ENCODE results near the gene RABGAP1L.

The RABGAP1L gene

DNA sequence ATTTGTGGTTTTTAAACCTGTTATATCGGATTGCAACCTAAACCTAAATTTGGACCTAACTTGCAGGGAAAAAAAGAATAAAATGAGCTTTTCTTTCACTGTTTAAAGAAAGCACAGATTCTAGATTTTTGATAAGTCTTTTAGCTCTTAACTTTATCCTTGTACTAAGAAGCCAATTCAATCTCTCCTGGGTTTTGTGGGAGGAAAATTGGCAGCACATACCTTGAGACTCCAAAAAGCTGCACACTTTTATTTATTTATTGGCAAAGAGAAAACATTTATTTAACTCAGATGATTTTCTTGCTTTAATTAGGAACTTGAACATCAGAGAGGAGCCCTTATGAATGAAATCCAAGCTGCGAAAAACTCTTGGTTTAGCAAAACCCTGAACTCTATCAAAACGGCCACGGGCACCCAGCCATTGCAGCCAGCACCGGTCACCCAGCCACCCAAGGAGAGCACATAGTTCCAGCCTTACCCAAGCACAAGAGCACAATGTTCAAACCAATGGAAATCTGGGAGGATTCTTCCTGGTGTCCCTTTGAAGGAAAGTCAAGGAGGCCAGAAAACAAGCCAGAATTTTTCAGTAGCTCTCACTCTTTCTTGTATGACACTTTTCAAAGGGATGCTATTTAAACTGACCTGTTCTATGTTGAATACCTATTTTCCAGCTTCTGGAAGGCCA is 830.4 kb downstream of the RABGAP1L start:
- DNase-seq (ENCODE audit: low read depth in 2 of 2), result no peak

DNA sequence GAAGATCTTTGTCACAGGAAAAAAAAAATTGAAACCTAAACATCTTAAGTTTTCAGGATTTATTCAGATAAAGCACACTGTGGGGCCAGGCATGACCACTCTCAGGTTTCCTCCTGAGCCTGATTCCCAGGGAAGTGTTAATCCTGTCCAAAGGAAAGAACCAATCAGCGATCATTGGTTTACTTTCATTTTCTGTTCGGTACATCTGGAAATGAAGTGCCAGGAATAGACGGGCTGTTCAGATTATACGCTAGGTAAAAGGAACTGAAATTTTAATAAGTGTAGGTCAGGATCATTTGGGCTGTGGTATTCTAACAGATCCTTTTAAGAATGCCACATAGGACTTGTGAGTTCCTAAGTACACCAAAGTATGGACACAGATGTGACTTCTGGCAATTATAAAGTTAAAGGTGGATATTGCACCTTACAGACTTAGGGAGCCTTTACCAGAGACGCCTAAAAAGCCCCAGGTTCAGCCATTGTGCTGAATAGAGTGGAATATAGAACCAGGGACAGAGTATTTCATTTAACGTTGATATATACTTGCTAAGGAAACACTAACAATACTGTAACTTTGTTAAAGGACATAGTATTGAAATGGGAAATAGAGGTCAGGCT is 831.2 kb downstream of the RABGAP1L start:
- no peak for DNase-seq (ENCODE audit: low read depth in 2 of 2)

DNA sequence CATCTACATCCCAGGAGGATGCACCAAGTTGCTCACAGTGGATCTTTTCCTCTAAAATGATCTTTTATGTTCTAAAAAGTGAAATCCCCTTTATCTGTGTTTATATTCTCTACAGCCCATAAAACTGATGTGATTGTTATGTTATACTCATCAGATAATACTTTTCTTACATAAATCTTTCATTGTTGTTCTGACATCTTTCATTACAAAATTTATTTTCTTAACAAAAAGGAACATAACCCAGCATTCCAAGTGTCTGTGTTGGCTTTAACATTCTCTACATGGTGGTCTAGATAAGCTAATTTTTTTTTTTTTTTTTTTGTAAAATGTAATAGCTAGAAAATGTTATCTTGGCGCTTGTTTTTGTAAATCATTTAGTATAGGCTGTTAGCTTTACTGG is 832.2 kb downstream of the RABGAP1L start:
- DNase-seq (ENCODE audit: low read depth in 2 of 2), result no peak

DNA sequence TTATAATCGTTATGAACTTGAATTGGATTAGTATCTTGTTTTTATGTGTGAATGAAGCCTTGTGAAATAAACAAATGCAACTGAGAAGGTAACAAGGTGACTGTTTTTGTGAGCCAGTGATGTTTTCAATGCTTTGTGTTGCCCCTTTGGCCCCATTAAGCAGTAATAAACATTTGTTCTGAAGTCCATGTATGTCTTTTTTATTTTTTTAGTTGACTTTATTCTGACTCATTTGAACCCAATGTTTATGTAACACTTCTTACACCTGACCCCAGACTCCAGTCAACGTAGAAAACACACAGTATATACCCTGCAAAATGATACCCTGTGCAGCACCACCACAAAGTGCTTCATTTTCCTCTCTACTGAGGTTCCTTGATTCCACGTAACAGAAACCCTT is 835.8 kb downstream of the RABGAP1L start:
- no peak for DNase-seq (ENCODE audit: low read depth in 2 of 2)

DNA sequence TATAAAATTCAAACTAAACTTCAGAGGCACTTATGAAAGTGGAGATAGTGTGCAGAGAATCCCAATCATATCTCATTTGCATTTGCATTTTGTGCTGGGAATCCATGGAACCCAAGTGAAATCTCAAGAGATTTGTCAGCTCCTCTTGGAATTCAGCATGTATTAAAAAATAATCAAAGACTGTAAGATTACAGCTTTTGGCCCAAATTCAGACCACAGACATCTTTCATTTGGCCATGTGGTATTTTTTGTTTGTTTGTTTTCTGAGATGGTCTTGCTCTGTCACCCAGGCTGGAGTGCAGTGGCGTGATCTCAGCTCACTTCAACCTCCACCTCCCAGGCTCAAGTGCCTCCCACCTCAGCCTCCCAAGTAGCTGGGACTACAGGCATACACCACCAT is 836.6 kb downstream of the RABGAP1L start:
- DNase-seq (ENCODE audit: low read depth in 2 of 2), result no peak

DNA sequence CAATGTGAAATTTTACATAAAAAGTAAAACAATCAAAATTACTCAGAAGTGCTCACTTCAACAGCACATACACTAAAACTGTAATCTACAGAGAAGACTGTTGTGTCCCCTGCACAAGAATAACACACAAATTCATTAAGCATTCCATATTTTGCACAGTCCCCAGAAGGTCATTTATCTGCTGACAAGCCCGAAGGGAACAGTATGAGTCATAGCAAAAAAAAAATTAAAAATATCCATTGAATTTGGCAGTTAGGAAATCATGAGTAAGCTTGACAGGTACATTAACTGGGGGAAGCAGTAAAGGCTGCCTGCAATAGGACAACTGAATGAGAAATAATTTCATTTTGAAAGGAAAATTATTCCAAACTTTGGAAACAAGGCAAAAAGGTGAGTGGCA is 837.2 kb downstream of the RABGAP1L start:
- no peak for DNase-seq (ENCODE audit: low read depth in 2 of 2)

DNA sequence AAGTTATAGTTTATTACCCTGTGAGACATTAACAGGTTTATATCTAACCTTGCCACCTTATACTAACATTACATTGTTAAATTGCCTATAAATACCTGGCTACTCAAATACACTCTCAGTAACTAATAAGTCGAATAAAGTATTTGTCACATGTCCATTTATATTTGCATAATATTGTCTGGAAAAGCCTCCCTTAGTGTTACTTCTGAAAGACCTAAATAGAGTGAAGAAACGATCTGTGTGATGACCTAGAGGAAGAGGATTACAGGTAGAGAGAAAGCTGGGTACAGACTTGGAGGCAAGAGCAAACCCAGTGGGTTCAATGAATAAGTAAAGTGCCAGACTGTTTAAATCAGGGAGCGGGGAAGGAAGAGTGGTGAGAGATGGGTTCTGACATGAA is 837.7 kb downstream of the RABGAP1L start:
- no peak for DNase-seq (ENCODE audit: low read depth in 2 of 2)

DNA sequence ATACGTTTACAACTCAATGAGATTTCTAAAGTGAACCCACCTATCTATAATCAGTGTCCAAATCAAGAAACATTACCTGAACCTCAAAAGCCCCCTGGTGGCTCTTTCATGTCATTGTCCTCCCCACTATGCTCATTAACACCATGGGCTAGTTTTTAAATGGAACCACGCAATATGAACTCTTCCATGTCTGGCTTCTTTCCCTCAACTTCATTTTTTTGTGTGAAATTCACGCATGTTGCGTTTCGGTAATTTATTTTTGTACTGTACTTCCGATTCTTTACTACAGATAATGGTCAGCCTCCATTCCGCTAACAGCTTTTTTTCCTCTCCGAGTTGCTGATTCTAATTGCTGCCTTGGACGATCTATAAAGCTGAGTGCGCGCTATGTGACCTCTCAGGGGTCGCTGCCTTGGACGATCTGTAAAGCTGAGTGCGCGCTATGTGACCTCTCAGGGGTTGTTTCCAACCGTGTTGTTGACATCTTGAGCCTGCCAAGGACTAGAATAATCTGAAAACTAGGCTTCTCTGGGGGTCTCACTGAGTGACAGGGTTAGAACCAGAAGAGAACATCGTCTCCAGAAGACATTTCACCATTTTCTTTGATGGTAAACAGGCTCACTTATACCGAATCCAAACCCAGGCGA is 839.4 kb downstream of the RABGAP1L start:
- DNase-seq (ENCODE audit: low read depth in 2 of 2), result peak; percentile 7 to 12

DNA sequence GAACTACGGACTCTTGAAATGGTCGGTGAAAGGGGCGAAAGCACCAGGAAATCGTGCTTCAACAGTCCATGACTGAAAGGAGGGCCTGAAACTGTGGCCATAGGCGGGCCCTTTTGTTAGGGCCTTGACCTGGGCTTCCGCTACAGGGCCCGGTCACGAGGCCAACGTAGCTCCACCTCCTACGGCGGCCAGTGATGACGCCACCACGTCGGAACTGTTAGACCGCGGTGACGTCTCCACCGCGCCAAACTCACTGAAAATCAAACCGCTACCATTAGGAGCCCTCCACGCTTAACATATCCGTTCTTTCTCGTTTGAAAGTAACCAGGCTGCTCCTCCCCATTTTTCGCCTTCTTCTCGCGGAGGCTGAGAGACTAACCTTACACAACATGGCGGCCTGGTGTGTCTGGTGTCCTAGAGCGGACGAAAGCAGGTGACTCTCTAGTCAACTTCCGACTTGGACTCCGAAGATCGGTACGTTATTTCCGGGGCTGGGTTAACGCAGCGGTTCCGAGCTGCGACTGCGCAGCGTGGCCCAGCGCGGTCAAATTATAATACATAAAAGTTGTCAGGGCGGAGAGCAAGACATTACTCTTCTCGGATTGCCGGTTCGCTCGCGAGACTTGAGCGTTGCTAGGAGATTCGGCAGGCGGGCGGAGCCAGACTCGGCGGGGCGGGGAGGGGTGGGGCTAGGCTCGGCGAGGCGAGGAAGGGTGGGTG is 840.1 kb downstream of the RABGAP1L start:
- DNase-seq (ENCODE audit: low read depth in 2 of 2), result peak; percentile 93 to 94

DNA sequence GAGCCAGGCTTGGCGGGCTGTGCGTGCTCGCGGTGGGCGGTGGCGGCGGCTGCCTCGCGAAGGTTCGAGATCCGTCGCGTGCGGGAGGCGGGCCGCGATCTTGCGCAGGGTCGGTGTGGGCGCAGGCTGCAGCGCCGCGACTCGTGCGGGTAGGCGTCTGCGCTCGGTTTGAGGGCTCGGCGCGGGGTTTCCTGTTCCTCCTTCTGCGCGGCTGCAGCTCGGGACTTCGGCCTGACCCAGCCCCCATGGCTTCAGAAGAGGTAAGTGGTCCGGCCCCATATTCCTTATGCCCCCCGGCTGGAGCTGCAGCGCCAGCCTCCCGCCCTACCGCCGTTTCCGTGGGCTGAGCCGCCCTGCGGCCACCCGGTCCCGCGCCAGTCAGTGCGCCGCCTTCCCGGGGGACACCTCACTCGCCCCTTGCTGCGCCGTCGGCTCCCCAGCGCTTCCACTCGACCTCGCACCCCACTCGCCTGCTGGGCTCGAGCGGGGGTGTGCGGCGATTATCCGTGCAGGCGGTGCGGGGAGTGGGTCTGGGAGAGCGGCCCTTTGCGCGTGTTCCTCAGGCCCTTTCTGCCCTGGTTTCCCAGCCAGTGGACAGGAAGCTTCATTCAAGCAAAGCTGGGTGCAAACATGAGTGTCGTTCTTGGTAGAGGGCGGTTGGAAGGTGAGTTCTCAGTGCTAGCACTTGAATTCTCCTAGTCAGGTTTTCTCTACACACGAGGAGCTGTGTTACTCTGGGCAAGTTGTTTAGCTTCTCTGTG is 840.8 kb downstream of the RABGAP1L start, which contains the start of gene CACYBP:
CACYBP (plus strand) TSS at position 12 of the 761 bp plus-strand sequence; CDS start at position 246, 234 bp downstream.
- DNase-seq (ENCODE audit: low read depth in 2 of 2), result peak in 1 of 2 donors; percentile 6

DNA sequence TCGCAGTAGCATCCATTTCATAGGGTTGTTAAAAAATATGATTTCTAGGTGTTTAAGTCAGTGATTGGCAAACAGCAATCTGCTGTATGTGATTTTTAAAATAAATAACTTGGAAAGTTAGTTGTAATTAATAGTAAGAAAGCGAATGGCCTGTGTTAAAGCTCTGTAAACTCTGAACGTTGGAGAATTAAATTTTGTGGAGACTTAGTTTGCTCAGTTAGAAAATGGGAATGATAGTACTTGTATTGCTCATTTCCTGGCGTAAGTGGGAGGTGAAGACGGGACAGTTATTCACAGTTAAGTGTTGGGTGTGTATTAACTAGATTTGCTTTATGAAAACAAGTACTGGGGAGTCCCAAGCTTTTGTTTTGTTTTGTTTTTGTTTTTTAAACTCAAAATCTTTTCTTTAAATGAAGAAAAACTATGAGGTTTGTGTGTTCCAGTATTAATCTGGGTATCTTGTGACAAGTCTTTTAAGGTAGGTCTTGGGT is 841.4 kb downstream of the RABGAP1L start:
- DNase-seq (ENCODE audit: low read depth in 2 of 2), result no peak

DNA sequence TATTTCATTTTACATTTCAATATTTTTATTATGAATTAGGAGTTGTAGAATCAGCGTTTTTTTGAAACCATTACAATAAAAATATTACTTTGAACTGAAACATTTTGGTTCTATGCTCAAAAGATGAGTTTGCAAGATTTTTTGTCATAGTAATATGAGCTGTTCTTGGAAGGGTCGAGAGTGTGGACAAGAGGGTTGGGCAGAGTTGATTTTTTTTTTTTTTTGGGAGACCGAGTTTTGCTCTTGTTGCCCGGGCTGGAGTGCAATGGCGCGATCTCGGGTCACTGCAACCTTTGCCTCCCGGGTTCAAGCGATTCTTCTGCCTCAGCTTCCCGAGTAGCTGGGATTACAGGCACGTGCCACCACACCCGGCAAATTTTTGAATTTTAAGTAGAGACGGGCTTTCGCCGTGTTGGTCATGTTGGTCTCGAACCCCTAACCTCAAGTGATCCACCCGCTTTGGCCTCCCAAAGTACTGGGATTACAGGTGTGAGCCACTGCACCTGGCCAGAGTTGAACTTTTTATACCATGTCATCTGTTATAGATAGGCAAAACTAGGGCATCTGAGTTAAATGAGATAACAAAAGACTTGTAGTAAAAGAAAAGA is 843.7 kb downstream of the RABGAP1L start:
- no peak for DNase-seq (ENCODE audit: low read depth in 2 of 2)

DNA sequence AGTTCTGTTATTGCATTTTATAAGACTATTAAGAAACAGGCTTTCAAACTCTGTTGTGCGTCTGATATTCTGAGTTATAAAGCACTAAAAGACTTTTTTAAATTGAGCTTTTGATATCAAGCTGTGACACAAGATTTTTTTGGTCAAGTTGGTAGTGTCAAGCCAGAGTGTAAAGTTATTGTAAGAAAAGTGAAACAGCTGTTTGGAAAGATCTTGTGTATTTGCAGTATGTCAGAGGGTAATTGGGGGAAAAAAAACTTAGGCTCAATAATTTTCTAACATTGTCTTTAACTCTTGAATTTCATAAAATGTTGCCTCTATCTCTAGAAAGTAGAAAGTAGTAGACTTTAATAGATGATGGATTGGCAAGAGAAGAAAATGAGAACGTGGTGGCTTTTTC is 844.2 kb downstream of the RABGAP1L start:
- no peak for DNase-seq (ENCODE audit: low read depth in 2 of 2)

DNA sequence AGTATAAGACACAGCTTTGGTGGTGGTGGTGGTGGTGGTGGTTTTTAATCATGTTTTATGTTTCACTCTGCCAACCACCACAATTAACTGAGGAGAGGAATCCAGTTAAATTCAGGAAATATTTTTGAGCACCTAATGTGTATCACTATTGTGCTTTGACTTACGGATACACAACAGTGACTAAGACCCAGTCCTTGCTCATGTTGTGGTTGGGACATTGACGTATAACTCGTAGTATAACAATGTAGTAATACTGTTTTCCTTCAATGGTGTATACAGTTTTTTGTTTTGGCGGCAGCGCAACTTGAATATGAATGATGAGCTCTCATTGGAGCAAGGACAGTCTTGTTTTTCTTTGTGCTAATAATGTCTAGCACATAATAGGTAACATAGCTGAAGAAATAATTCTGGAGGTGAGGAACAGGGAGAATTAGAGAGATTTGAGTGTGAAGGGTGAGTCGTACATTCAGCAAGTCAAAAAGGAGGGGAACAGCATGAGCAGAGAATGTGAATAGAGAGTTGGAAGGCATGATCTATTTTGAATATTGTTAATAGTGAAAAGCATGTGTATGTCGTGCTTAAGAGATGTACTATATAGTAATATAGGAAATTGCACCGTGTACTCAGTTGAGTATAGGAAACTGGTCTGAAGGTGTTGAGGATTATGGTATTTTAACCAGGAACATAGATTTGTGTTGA is 845.9 kb downstream of the RABGAP1L start:
- no peak for DNase-seq (ENCODE audit: low read depth in 2 of 2)

DNA sequence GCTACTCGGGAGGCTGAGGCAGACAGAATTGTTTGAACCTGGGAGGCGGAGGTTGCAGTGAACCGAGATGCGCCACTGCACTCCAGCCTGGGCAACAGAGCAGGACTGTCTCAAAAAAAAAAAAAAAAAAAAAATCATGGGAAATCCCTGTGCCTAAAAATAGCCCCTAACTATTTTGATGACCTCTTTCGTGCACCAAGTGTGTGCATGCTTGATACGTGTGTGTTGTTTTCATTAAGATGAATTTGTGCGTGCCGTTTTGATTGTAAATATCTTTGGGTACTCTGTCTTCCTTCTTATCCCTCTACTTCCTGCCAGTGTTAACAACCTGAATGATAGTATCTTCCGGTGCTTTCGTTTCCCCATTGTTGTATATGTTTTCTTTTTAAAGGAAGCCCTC is 850.2 kb downstream of the RABGAP1L start:
- DNase-seq (ENCODE audit: low read depth in 2 of 2), result no peak

DNA sequence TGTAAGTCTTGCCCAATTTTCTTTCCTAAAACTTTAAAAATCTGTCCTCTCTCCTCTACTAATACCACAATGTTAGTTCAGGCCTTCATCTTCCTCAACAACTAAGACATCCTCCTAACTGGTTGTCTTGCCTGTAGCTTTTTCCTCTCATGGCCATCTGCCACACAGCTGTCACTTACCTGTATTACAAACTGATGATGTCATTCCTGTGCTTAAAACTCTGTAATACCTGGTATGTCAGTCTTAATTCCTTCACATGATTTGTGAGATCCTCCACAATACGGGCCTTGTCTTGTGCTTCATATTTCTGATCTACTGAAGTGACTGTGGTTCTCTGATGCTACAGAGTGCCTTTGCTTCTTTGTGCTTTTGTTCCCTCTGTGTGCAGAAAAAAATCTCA is 854.1 kb downstream of the RABGAP1L start:
- no peak for DNase-seq (ENCODE audit: low read depth in 2 of 2)

DNA sequence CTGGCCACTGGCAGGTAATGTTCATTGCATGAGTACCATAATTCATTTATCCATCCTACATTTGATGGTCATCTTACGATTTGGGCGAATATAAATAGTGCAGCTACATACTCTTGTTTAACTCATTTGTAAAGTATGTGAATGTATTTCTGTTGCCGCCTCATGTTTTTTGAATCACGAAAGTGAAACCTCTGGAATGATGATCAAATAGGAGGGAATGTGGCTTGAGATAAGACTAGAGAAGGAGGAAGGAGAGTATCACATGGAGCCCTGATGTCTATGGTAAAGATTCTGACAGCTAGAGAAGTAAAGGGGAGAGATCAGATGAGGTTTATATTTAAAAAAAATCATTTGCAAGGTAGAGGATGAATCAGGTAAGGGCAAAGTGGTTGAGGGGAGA is 855.9 kb downstream of the RABGAP1L start:
- DNase-seq (ENCODE audit: low read depth in 2 of 2), result no peak

DNA sequence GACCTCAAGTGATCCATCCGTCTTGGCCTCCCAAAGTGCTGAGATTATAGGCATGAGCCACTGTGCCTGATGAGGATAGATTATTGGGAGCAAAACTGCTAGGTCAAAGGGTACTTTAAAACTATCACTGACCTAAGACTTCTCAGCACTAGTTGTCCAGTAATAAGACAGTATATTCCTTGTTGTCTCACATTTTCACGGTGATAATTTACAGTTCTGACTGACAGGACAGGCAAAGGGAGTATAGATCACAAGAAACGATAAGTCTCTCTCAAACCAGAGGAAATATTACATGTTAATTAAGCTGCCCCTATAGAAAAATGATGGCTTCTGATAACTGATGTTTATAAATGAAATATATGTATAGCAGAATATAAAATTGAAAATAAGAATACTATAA is 860.2 kb downstream of the RABGAP1L start:
- no peak for DNase-seq (ENCODE audit: low read depth in 2 of 2)

DNA sequence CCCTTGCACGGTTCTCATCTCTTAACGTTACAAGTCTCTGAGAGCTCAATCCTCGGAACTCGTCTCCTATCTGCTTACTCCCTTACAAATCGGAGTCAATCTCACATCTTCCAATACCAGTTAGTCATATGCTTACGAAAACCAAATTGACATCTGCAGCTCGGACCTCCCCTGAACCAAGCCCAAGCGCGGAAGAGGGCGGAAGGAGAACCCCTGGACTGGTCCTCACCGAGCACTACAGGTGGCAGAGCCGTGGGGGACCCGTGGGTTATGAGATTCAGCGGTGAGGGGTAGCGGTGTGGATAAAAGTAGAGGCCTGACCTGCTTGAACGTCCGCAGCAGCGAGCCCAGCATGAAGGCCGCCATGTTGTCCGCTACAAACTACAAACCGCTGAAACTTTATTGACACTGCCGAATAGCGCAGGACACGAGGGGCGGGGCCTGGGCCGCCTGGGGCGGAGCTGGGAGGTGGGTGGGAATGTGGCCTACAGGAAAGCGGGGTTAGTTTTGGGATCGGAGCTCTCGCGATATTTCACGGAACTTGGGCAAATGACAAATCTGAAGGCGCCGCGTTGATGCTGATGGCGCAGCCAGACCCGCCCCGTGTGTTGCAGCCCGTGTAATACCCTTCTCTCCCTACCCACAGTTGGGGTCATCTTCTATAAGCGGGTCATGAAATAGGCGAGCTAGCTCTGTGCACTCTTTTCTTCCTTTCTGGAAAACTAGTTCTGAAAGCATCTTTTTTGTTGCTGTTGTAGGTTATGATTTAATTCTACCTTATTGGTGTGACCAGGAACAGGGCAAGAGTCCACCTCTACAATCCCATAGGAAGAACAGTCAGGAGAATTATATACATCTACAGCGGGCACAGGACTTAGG is 864.0 kb downstream of the RABGAP1L start, which contains the start of gene MRPS14:
MRPS14 (minus strand) TSS at position 383 of the 879 bp plus-strand sequence; CDS start at position 366, 17 bp downstream.
- DNase-seq (ENCODE audit: low read depth in 2 of 2), result peak; percentile 94 to 97
